LNCAP (cell line): ENCODE data around the gene KLF5.

Experiments used
- TF ChIP-seq, protein P1 (sequence below): fragments of 450-650 bp; IDR thresholded peaks from 2 replicates; pipeline ENCODE4 v1.5.1; 2017; ENCODE audit warnings: mild to moderate bottlenecking

The KLF5 gene

DNA sequence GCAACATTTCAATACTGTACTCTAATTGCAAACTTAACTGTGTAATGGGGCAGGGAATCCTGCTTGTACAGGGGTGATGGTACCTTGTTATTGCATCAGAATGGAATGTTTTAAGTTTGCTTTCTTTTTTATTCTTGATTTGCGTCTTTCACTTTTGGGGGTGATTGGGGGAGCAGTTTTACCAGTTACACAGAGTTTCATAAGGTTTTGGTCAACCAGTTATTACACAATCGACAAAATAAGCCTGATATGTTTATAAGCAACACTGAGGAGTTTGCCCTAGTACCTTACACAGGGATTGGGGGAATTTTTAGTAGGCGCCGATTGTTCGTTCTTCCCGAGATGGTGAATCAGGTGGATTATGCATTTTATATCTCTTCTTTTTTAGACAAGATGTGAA is 2.7 kb downstream of the KLF5 start:
- TF ChIP-seq, protein P1, sequence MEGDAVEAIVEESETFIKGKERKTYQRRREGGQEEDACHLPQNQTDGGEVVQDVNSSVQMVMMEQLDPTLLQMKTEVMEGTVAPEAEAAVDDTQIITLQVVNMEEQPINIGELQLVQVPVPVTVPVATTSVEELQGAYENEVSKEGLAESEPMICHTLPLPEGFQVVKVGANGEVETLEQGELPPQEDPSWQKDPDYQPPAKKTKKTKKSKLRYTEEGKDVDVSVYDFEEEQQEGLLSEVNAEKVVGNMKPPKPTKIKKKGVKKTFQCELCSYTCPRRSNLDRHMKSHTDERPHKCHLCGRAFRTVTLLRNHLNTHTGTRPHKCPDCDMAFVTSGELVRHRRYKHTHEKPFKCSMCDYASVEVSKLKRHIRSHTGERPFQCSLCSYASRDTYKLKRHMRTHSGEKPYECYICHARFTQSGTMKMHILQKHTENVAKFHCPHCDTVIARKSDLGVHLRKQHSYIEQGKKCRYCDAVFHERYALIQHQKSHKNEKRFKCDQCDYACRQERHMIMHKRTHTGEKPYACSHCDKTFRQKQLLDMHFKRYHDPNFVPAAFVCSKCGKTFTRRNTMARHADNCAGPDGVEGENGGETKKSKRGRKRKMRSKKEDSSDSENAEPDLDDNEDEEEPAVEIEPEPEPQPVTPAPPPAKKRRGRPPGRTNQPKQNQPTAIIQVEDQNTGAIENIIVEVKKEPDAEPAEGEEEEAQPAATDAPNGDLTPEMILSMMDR = no peak

DNA sequence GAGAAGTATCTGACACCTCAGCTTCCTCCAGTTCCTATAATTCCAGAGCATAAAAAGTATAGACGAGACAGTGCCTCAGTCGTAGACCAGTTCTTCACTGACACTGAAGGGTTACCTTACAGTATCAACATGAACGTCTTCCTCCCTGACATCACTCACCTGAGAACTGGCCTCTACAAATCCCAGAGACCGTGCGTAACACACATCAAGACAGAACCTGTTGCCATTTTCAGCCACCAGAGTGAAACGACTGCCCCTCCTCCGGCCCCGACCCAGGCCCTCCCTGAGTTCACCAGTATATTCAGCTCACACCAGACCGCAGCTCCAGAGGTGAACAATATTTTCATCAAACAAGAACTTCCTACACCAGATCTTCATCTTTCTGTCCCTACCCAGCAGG is 3.1 kb downstream of the KLF5 start:
- TF ChIP-seq, protein P1 = no peak

DNA sequence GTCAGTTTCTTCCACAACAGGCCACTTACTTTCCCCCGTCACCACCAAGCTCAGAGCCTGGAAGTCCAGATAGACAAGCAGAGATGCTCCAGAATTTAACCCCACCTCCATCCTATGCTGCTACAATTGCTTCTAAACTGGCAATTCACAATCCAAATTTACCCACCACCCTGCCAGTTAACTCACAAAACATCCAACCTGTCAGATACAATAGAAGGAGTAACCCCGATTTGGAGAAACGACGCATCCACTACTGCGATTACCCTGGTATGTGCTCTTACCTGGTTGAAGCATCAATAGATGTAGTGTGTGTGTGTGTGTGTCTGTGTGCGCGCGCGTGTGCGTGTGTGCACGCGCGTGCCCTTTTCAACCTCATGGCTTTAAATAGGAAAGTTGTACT is 3.7 kb downstream of the KLF5 start:
- TF ChIP-seq, protein P1 = no peak

DNA sequence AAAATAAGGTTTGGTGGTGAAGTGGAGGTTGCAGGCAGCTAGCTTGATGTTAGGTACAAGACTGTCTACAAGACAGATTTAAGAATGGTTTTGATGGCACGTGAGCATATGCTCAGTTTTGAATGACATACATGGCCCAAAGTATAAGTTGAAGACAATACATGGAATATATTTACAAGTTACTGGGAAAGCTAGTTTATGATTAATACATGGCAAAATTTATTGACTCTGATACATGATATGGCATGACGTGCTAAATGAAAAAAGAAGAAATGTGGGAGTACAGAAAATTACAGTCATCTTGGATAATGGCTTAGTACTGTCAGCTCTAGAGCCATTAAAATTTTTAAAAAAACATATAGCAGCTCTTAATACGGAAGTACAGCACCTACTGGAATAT is 4.4 kb downstream of the KLF5 start:
- TF ChIP-seq, protein P1 = no peak

DNA sequence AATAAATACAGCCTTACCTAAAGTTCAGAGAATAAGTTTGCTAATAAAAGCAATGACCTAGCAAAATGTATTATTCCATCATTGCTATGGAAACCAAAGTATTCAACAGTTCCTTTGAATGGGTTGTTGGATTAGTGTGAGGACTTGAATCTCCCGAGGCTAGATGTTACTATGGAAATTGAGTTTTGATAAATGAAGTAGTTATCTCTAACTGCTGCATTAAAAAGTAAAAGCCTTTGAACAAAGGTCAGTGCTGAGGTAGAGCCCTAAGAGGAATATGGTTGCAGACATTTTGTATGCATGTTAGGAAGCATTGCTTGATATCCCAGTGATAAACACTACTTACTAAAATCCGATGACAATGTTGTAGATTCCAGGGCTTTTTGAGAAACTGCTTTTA is 6.2 kb downstream of the KLF5 start:
- TF ChIP-seq, protein P1 = no peak

DNA sequence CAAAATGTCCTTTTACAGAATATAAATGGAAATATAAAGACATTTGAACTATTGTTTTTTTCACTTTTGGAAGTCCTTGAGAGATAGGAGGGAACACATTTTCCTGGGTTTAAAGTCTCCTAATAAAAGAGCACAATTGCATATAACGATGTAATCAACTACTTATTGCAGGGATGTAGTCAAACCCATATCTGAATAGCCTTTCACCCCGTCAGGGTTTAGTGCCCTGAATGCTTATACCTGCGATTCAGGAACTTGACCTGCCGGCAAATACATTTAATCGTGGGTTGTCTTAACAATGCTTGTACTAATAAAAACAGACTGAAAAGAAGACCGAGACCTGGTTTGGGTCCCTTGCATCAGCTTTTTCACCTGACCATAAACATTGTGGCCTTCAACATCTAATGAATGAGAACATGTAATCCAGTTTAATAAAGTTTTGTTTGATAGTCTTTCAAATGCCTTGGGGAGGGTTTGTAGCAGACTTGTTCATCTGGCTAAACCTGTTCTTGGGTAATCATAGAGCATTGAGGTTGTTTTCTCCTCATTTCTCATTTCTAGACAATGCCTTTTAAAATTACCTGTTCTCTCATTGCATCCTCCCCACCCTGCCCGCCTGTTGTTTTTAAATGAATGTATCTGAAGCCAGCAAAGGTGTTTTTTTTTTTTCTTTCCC is 7.0 kb downstream of the KLF5 start:
- TF ChIP-seq, protein P1 = no peak

DNA sequence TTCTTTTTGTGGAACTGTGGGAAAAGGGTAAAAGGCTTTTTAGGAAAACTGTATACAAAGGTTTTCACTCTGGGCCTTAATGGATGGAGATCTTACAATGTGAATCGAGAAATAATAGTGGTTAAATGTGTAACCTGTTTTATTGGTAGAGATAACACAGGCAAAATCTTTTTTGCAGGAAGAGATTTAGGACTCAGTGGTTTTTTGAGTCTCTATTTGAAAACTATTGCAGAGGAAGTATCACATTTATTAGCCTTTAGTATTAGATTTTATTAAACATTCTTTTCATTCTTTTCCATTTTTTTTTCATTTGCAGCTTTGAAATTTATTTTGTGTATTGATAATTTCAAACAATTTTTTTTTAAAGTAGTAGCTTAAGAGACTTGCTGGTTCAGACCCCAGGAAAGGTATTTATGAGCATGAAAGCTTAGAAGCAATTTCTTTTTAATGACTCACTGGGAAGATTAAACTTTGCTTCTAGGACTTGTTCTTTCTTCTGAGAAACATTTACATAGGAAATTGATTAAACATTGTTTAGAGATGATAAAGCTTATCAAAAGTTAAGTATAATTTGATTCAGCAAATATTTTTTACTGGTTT is 10.5 kb downstream of the KLF5 start:
- TF ChIP-seq, protein P1 = no peak
